CD4-positive, alpha-beta T cell treated with Interleukin-6 at 100 ng/mL for 8 hours (primary cell): ENCODE data around the gene CTAG1B.
"Not testable (repeated sequence)": the region's sequence is repeated elsewhere in the genome, so short reads cannot be mapped to it uniquely, and the experiment has no call there.

Source experiments
- DNase-seq: peaks from one replicate; pipeline ENCODE4 v3.0.0-alpha.2; 2020; ENCODE audit warnings: mixed read lengths, low spot score

CTAG1B gene

DNA sequence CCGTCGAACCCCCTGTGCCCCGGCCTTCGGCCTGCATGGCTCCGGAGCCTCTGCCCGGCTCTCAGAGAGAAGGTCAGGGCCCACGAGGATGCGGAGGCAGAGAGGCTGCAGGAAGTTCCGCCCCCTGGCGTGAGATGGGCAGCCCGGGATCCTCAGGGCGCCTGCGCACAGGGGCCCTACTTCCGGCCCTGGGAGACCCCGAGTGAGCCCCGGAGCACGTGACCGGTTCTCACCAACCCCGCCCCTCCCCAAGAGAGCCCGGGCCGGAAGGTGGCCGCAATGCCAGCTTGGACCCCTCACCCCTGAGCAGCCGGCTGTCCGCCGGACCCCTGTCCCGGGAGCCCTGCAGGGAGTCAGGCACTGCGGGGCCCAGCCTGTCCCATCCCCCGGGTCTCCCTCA is at the start of gene CTAG1B:
CTAG1B (minus strand) TSS at position 101 of the 400 bp plus-strand sequence; CDS start at position 37, 64 bp downstream.
- DNase-seq: not testable (repeated sequence)

GRCh38 chrX:154661899-154662298 is 42.8 kb upstream of the CTAG1B start:
- no peak for DNase-seq

DNA sequence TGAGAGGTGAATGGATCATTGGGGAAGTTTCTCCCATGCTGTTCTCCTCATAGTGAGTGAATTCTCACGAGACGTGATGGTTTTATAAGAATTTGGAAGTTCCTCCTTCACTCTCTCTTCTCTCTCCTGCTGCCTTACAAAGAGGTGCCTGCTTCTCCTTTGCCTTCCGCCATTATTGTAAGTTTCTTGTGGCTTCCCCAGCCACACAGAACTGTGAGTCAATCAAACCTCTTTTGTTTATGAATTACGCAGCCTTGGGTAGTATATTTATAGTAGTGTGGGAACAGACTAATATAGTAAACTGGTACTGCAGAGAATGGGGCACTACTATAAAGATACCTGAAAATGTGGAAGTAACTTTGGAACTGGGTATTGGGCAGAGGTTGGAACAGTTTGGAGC is 42.1 kb upstream of the CTAG1B start:
- no peak for DNase-seq

DNA sequence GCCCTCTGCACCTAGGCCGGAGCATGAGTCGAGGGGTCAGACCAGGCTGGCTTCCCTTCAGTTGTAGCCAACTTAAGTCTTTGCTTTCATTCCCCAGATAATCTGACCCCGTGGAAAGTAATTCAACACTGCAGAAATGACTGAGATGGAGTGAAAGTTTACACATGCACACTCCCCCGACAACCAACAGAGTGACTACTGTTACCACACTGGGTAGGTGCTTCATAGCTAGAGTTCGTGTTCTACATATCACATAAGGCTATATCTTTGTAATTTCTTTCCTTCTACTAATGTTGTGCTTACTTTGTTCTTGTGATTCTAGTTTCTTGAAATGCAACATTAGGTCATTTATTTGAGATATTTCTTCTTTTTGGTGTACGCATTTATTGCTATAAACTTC is 41.5 kb upstream of the CTAG1B start:
- DNase-seq: no peak

DNA sequence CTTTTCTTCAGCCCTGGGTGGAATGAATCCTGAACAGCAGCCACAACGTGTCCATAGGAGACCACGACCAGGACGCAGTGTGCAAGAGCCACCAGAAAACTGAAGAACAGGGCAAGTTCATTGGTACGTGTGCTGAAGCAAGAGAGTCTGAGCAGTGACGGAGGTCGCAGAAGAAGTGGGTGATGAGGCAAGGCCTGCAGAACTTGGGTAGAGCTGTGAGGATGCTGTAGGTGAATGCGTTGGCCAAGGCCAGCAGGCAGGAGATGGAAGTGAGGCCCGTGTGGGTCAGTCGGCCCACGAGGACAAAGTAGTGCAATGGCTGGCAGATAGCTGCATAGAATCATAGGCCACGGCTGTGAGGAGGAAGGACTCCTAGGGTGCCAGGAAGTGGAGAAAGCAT is 39.9 kb upstream of the CTAG1B start:
- DNase-seq: no peak

- DNase-seq: no peak
Measured at GRCh38 chrX:154658187-154658586, 39.1 kb upstream of the CTAG1B start.

- no peak for DNase-seq
Measured at GRCh38 chrX:154657226-154657805, 38.2 kb upstream of the CTAG1B start.

DNA sequence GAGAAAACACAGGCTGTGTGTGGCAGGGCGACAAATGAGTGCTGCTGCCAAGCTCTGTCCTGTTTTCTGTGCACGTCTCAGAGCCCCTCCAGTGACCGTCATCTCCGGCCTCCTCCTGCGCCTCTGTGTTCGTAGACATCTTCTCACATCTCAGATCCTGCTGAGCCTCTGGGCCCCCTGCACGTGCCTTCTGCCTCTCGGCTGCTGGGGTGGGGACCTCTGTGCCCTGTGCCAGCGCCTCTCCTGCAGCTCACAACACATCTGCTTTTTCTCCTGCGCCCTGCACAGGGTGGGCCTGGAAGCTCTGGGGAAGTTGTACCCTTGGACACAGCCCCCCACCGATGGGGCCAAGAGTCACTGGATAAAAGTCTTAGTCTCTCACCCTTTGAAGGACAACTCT is 36.7 kb upstream of the CTAG1B start:
- peak; percentile 0 for DNase-seq

DNA sequence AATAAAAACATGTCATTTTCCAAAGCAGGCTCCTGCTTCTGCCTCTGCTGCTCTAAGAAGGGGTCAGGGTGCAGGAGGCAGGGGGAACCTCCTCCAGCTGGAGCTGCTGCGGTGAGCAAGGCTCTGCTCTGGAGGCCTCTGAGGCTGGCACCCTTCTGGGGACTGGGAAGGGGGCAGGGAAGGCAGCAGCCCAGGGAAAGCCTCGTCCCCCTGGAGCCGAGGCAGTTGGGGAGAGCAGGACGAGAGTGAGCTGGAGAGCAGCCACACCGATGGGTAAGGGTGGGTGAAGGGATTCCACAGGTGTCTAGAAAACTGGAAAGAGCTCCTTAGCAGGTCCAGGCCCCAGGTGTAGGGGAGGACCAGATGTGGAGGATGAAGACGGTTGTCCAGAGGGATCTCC is 36.3 kb upstream of the CTAG1B start:
- no peak for DNase-seq

- no peak for DNase-seq
Measured at GRCh38 chrX:154654925-154655324, 35.8 kb upstream of the CTAG1B start.

GRCh38 chrX:154654372-154654771 is 35.3 kb upstream of the CTAG1B start:
- DNase-seq: no peak

- not testable (repeated sequence) for DNase-seq
Measured at GRCh38 chrX:154653413-154653812, 34.3 kb upstream of the CTAG1B start, which contains the start of gene CTAG2. Gene CTAG2 (minus strand): TSS chrX:154653579. CDS start chrX:154653515, 64 bp downstream.

GRCh38 chrX:154653048-154653401 is 33.9 kb upstream of the CTAG1B start:
- no peak for DNase-seq

- DNase-seq: peak; percentile 0
Measured at GRCh38 chrX:154652311-154653047, 33.4 kb upstream of the CTAG1B start.

- DNase-seq: peak; percentile 0
Measured at GRCh38 chrX:154650221-154650510, 31.1 kb upstream of the CTAG1B start.

DNA sequence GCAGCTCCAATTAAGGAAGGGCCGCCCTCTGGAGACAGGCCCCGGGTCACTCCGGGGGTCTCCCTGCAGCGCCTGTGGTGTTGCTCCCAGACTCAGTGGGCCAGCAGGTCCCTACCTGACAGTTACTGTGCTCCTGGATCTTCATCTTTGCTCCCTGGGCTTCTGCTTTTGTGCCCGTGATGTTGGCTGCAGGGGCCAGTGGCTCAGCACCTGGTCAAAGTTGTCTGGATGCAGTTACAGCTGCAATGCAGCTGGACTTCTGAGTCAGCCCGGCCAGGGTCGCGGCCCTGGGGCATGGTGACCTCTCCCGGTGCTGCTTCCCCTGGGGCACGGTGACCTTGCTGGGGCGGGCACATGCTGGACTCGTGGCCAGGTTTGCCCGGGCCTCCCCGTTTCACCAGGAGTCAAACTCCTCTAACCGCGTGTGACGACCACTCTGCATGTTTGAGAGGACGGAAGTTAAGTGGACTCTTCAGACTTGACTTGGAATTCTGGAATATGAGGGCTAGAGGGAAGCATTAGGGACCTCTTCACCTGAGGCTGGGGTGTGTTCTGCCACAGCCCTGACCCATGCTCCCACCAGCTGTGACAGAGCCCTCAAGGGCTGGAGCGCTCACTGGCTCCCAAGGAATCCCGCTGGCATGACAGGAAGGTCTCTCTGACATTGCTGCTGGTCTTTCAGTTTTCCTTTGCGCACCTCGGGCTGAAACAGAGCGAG is 30.6 kb upstream of the CTAG1B start:
- peak; percentile 0 for DNase-seq

DNA sequence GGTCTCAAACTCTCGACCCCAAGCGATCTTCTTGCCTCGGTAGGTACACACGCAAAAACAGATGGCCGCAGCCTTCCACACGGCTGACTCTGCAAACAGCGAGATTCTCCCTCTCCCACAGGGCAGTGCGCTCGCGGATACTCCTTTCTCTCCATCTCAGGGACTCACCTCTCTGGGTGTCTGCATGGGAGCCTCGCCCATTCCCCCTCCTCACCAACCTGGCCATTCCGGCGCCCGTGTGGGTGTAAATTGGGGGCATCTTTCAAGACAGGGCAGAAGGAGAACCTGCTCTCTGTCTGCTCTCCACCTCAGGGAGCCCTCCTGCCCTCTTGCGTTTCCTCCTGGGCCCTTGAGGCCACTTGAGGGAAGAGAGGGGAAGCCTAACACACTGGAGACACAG is 29.8 kb upstream of the CTAG1B start:
- peak; percentile 0 for DNase-seq

DNA sequence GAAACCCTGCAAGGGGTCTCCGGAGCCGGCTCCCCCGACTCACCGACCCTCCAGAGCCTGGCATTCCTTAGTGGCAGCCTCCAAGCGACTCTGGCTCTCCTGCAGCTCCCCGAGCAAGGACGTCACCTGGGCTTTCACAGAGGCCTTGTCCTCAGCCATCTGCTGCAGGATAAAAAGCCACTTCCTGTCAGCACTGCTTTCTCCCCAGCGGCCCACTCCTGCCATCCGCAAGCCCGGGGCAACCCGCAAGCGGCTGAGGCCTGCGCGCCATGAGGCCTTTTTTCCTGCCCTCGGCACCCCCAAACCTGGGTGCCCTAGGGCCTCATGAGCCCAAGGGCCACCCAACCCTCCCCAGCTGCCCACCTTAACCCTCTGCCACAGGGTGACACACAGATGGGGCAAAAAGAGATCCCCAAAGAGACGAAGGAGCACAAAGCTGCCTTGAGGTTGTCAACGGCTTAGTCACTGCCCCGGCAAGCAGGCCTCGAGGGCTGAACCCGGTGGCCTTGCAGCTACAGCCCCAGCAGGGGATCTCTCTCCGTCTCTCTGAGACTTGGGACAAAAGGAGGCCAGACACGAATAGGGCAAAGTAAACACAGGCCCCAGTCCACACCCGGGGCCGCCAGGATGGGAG is 26.8 kb upstream of the CTAG1B start:
- not testable (repeated sequence) for DNase-seq

- not testable (repeated sequence) for DNase-seq
Measured at GRCh38 chrX:154643708-154644107, 24.6 kb upstream of the CTAG1B start.

DNA sequence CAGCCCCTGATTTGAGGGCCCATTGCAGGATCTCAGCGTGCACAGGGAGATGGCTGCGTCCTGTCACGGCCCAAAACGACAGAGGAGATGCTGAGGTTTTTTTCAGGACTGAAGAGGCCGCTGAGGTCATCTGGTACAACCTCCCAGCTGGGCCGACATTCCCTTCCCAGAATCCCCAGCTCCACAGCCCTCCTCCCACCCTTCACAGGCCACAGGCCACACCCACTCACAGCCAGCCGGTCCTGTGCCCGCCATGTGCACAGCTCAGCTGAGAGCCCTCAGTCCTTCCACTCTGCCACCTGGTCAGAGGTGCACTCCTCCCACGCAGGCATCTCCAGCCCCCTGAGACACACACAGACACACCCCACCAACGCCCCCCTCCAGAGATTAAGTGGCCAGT is 22.7 kb upstream of the CTAG1B start:
- DNase-seq: not testable (repeated sequence)

GRCh38 chrX:154633661-154634060 is 14.6 kb upstream of the CTAG1B start:
- DNase-seq: not testable (repeated sequence)

DNA sequence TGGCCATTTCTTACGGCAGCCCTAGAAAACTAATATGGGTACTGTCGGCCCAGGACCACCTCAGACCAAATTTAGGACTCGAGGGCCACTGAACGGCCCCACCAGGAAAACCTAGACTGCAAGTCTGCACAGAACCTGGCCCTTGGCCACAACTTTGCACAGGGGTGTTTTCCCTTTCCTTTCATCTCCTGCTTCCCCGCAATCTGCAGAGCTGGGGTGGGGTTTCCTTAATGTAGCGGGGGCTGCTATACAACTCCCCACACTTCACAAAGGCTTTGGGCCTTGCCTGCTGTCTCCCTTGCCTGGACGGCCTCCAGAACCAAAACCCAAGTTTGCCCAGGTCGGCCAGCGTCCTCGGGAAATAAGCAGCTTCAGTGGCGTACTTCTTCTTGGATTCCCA is 11.9 kb upstream of the CTAG1B start:
- DNase-seq: not testable (repeated sequence)

- DNase-seq: not testable (repeated sequence)
Measured at GRCh38 chrX:154628960-154629359, 9.9 kb upstream of the CTAG1B start.
